ENCODE results near the gene RBM20.

DNA sequence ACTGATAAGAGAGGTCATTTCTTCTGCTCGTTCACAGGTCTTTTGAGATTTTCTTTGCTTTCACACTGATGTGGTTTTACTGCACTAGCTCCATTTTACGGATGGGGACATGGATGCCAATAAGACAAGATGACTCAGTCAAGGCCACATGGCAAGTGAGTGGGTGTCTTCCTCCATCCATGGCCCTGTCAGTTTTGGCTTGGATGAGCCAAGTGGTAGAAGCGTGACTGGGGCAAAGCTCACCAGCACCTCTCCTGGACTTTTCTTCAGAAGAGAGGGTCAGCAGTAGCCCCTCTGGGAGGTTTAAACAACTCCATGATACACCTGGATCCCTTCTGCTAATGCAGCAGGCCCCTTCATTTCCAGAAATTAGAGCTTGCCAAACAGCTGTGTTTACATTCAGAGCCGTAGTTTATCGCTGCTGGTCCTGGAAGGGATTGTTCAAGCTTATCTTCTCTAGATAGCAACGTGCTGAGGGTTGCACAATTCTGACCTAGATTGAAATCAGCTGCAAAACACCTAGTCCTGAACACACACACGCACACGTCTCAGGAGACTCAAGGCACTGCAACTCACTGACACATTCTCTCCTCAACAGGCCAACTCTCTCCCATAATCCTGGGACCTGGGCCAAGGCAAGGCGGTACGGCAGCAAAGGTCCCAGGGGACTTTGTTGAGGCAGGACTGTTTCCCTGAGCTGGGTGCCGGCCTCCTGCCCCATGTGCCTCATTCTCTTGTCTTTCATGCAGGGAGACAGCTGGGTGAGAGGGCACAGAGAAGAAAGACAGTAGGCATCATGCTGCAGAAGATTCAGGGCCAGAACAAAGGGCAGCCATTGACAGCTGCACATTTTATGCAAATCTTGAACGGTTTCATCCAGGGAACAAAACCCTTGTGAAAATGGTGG is 213.4 kb downstream of the RBM20 start:
- TF ChIP-seq, protein P1, sequence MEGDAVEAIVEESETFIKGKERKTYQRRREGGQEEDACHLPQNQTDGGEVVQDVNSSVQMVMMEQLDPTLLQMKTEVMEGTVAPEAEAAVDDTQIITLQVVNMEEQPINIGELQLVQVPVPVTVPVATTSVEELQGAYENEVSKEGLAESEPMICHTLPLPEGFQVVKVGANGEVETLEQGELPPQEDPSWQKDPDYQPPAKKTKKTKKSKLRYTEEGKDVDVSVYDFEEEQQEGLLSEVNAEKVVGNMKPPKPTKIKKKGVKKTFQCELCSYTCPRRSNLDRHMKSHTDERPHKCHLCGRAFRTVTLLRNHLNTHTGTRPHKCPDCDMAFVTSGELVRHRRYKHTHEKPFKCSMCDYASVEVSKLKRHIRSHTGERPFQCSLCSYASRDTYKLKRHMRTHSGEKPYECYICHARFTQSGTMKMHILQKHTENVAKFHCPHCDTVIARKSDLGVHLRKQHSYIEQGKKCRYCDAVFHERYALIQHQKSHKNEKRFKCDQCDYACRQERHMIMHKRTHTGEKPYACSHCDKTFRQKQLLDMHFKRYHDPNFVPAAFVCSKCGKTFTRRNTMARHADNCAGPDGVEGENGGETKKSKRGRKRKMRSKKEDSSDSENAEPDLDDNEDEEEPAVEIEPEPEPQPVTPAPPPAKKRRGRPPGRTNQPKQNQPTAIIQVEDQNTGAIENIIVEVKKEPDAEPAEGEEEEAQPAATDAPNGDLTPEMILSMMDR (IDR thresholded peaks at IDR 0.05) = no peak
- TF ChIP-seq POLR2A (IDR thresholded peaks at IDR 0.05) = no peak
